Stimulated activated CD8-positive, alpha-beta memory T cell treated with anti-CD3 and anti-CD28 coated beads, Interleukin-12 subunit alpha, Interleukin-12 subunit beta, amount 100 ng/mL, for 4 hours (primary cell): ENCODE data around the gene LDLRAD3.

Experiments
- DNase-seq: peaks from one replicate; pipeline ENCODE4 v3.0.0-alpha.2; 2020; ENCODE audit warnings: low read depth

Gene LDLRAD3

GRCh38 chr11:36135076-36135475 is 191.2 kb downstream of the LDLRAD3 start:
- no peak for DNase-seq

GRCh38 chr11:36139767-36140166 is 195.9 kb downstream of the LDLRAD3 start:
- DNase-seq = no peak

GRCh38 chr11:36141196-36141953 is 197.5 kb downstream of the LDLRAD3 start:
- no peak for DNase-seq

GRCh38 chr11:36141956-36142355 is 198.1 kb downstream of the LDLRAD3 start:
- DNase-seq = no peak

GRCh38 chr11:36142439-36142838 is 198.6 kb downstream of the LDLRAD3 start:
- no peak for DNase-seq

- DNase-seq = no peak
Measured at GRCh38 chr11:36142879-36143278, 199.0 kb downstream of the LDLRAD3 start.

GRCh38 chr11:36146437-36146836 is 202.6 kb downstream of the LDLRAD3 start:
- DNase-seq = no peak

GRCh38 chr11:36147491-36147890 is 203.6 kb downstream of the LDLRAD3 start:
- no peak for DNase-seq

GRCh38 chr11:36148701-36149100 is 204.8 kb downstream of the LDLRAD3 start:
- DNase-seq = no peak

- DNase-seq = no peak
Measured at GRCh38 chr11:36149538-36150242, 205.8 kb downstream of the LDLRAD3 start.

- no peak for DNase-seq
Measured at GRCh38 chr11:36150986-36151385, 207.1 kb downstream of the LDLRAD3 start.

GRCh38 chr11:36151933-36152580 is 208.2 kb downstream of the LDLRAD3 start:
- no peak for DNase-seq

GRCh38 chr11:36153551-36153950 is 209.7 kb downstream of the LDLRAD3 start:
- DNase-seq = no peak

- DNase-seq = no peak
Measured at GRCh38 chr11:36155124-36155561, 211.3 kb downstream of the LDLRAD3 start.

- no peak for DNase-seq
Measured at GRCh38 chr11:36155770-36156160, 211.9 kb downstream of the LDLRAD3 start.

- no peak for DNase-seq
Measured at GRCh38 chr11:36156161-36156816, 212.4 kb downstream of the LDLRAD3 start.

- no peak for DNase-seq
Measured at GRCh38 chr11:36156817-36157519, 213.1 kb downstream of the LDLRAD3 start.

GRCh38 chr11:36160091-36160490 is 216.2 kb downstream of the LDLRAD3 start:
- DNase-seq = no peak

- no peak for DNase-seq
Measured at GRCh38 chr11:36161572-36161971, 217.7 kb downstream of the LDLRAD3 start.

GRCh38 chr11:36162006-36162882 is 218.4 kb downstream of the LDLRAD3 start:
- DNase-seq = no peak
